GM15510 (cell line): ENCODE data around the gene TBXA2R.

Experiments used
- POLR2A ChIP-seq: IDR thresholded peaks from 3 replicates; pipeline ENCODE4 v1.6.1; 2011; ENCODE audit warnings: borderline replicate concordance; ENCODE audit not compliant: insufficient read length; ENCODE audit errors: extremely low read depth

TBXA2R gene

DNA sequence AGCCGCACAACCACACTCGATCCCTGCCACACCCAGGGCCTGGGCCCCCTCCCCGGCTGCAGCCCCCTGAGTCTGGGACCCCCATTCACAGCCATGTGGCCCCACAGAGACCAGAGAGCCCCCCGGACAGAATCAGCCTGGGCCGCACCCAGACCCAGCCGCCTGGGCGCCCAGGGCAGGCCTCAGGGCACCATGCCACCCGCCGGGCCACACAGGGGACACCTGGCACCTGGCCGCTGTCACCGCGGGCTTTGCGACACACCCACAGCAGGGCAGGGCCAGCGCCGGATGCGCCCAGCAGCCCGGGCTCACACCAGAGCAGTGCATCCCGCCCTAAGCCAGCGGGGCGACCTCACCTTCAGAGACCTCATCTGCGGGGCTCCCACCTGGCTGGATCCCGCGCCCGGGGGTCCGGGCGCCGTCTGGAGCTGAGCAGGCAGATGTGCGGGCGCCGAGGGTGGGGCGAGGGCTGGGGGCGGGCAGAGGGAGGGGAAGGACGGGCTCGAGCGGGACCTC is 443 bp downstream of the TBXA2R start:
- TF ChIP-seq POLR2A: no peak

DNA sequence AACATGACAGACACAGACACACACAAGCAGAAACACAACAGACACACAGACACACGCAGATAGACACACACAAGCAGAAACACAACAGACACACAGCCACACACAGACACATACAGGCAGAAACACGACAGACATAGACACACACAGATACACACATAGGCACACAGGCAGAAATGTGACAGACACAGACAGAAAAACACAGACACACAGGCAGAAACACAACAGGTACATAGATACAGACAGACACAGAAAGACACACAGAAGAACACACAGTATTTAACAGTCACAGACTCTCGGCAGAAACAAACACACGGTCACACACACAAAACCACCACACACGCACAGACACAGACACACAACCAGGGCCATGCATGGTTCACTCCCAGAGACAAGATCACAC is 905 bp downstream of the TBXA2R start:
- TF ChIP-seq POLR2A: no peak

DNA sequence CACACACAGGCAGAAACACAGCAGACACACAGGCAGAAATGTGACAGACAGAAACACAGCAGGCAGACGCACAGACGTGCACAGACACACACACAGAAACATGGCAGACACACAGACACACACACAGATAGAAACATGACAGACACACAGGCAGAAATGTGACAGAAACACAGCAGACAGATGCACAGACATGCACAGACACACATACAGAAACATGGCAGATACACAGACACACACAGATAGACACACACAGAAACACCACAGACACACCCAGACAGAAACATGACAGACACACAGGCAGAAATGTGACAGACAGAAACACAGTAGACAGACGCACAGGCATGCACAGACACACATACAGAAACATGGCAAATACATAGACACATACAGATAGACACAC is 1.3 kb downstream of the TBXA2R start:
- TF ChIP-seq POLR2A: no peak

DNA sequence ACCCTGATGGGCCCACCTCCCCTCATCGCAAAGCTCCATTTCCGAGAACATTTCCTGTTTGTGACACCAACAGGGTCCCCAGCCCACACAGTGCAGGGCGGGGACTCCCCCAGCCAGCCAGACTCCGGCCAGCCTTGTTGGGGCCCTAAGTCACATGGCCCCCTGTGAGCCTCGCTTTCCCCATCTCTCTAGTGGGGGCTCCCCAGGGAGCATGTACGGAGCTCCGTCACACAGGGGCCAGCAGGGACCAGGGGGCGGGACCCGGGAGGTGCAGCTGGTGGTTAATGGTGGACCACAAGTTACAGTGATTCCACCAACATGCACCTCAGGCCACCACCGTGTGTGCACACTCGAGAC is 1.7 kb downstream of the TBXA2R start:
- no peak for TF ChIP-seq POLR2A

DNA sequence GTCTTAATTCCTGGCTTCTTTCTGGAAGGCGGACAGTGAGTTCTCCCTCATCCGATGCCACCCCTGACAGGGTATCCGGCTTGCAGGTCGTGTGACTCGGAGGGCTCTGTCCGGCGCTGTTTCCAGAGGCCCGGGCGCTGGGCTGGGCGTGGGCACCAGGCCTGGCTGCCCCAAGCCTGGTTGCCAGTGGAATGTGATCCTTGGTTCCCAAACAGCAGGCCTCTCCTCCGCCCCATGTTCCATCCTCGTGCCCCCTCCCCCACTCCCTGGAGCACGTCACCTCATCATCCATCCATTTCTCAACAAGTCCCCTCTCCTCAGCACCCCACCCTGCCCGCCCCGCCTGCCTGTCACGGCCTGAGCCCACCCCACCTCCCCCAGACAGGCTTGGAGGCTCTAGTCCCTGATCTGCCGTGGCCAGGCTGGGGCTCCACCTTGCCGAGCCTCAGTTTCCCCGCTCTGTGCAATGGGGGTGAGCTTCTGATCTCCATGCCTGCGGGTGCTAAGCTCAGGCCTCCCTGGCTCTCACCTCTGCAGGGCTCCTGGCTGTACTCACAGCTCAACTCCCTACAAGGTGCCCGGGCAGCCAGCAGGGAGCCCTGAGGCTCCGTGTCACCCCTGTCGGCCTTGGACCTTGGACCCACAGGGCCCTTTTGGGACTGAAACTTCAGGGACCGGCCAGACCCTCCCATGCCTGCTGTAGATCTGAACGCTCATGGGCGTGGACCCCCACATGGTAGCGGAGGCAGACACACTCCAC is 2.3 kb downstream of the TBXA2R start:
- TF ChIP-seq POLR2A: no peak

DNA sequence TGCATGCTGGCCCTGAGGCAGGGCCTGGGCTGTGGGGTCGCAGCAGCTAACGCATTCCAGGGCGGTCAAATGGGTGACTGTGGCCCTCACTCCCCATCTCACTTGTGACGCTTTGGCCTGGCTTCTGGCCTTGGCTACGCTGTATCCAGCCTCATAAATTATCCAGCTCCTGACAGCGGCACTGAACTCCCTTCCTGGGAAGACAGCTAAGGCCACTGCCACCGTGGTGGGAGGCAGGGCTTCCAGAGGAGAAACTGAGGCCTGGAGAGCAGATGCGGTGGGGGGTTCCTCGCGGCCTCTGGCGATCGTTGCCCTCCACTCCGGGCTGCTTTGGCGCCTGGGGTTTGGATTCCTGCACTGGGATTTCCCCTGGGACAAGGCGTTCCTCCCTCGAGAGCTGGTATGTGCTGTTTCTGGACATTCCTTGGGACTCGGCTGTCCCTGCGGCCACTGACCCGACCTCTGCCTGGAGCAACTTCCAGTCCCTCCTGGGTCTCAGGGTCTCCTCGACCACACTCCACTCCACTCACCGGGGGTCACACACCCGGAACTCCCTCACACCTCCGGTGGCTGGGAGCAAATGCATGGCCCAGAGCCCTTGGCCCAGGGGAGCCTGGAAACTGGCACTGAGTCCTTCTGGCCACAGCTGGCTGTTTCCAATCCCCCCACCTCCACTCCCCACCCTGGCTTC is 3.4 kb downstream of the TBXA2R start:
- TF ChIP-seq POLR2A: no peak

DNA sequence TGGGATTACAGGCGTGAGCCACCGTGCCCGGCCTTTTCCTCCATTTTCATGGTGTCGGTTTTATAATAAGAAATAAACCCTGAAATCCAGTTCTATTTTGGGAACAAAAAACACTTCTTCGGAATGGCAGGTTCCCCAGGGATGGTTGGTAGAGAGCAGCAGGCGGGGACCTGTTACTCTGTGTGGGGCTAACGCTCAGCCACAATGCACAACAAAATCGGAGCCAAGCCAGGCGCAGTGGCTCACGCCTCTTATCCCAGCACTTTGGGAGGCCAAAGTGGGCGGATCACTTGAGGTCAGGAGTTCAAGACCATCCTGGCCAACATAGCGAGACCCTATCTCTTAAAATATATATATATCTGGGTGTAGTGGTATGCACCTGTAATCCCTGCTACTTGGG is 5.7 kb downstream of the TBXA2R start:
- no peak for TF ChIP-seq POLR2A

DNA sequence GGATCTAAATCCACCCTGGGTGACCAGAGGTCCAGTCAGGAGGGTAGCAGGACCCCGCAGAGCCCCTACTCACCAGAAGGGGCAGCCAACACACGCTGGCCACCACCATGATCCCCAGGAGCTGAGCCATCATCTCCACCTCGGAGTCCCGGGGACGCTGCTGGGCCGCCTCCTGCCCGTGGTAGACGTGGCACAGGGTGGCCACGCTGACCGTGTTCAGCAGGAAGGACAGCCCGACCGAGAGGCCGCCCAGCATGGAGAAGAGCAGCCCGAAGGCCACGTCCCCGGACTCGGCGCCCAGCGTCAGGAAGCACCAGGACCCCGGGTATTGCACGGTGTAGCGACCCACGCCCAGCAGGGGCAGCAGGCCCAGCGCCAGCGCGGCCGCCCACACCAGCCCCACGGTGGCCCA is 6.9 kb downstream of the TBXA2R start:
- TF ChIP-seq POLR2A: no peak

DNA sequence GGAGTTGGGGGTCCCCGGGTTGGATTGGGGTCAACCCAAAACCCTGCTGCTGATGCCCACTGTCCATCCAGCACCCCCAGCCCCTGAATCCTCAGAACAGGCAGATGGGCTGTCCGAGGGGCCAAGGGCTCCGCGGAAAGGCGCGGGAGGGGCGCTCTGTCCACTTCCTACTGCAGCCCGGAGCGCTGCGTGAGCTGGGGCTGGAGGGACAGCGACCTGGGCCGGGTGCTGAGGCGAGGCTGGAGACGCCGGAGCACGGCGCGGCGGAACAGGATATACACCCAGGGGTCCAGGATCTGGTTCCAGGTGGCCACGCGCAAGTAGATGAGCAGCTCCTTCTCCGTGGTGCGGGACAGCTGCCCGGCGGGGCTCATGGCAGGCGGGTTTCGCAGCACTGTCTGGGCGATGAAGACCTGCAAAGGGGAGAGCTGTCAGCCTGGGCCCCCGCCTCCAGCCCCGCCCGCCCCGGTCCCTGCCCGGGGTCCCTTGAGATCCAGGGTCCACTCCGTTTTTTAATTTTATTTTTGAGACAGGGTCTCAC is 11.1 kb downstream of the TBXA2R start:
- TF ChIP-seq POLR2A: no peak

DNA sequence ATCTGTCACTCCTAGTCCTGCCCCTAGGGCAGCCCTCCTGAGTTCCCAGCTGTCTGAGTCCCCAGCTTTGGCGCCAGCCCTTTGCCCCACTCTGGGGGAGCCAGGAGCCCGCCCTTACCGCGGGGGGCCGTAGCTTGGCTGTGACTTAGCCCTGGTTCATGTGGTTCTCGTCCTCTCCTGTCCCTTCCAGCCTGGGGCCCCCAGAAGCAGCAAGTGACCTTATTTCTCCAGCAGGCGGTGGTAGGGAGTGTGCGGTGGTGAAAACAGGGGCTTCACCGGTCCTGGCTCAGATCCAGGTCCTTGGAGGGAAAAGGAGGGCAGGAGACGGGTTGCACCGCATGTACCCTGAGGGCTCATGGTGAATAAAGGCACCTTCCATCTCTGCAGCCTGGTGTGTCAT is 13.5 kb downstream of the TBXA2R start:
- TF ChIP-seq POLR2A: no peak

DNA sequence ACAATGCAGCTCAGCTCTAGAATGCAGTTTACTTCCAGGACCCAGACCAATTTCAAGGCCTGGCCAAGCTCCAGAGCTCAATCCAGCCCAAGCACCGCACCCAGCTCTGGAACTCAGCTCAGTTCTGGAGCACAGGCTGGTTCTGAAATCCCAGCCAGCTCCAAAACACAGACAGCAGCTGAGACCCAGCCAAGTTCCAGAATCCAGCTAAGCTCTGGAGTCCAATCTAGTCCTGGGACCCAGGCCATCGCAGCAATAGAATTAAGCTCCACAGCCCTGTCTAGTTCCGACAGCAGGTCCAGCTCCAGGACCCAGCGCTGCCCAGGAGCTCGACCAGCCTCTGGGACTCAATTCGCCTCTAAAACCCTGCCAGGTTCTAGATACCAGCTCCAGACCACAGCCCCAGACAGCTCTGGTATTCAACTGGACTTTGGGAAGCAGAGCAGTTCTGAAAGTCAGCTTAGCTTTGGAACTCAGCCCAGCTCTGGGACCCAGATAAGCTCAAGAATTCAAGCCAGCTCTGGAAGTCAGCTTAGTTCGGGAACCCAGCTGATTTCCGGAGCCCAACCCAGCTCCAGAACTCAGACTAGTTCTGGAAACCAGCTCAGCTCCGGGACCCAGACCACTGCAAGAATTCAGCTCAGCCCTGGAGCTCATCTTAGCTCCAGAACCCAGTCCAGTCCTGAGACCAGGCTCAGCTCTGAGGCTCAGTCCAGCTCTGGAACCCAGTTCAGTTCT is 14.6 kb downstream of the TBXA2R start:
- TF ChIP-seq POLR2A: no peak

DNA sequence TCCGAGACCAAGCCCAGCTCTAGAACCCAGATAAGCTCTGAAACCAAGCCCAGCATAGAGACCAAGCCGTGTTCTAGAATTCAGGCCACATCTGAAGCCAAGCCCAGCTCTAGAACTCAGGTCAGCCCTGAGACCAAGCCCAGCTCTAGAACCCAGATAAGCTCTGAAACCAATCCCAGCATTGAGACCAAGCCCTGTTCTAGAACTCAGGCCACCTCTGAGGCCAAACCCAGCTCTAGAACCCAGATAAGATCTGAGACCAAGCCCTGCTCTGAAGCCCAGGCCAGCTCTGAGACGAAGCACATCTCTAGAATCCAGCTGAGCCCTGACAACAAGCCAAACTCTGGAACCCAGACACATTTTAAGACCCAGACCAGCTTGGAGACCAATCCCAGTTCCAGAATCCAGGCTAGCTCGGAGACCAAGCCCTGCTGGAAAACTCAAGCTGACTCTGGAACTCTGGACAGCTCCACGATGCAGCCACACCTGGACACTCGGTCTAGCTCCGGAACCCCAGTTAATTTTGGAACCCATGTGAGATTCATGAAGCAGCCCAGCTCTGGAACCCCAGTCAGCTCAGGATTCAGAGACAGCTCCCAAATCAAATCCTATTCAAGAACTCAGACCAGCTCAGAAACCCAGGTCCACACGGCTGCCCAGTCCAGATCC is 15.6 kb downstream of the TBXA2R start:
- no peak for TF ChIP-seq POLR2A

DNA sequence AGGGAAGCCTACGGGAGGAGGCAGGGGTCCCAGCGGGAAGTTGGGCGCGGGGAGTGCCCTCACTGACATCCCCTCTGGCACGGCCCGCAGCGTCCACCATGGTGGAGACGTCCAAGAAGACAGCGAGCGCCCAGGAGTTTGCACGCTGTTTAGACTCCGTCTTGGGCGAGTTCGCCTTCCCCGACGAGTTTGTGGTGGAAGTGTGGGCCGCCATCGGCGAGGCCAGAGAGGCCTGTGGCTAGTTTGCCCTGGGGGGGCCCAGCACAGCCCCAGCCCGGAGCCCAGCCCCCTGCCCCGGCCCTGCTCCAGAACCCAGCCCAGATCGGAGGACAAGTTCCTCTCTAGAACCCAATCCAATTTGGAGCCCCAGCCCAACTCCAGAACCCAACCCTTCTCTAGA is 16.7 kb downstream of the TBXA2R start:
- no peak for TF ChIP-seq POLR2A

DNA sequence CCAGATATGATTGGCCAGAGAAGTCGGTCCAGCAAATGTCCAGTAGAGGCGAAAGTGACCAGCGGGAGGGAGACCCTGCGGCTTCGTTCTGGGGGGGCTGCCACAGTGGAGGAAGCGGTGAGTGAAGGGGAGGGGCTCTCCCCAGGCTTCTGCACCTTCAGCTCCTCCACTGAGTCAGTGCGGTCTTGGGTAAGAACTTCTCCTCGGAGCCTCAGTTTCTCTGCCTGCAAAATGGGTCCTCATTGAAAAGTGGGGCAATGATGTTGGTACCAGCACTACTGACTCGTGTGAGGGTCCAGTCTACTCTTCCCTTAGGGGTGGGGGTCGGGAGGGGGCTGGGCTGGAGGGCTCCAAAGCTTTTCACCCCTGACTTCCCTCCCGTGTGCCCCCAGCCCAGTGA is 17.2 kb downstream of the TBXA2R start:
- TF ChIP-seq POLR2A: no peak
